Measurements from ENCODE around the gene OPHN1. TPM values are rescaled to one million over a fixed set of nuclear protein-coding genes. Genes with fewer than 3 reads are reported as not detected.

The OPHN1 gene
- total and polyA plus RNA-seq, 2 experiments from 2014 or later, result 2.2 to 3.8 TPM

DNA sequence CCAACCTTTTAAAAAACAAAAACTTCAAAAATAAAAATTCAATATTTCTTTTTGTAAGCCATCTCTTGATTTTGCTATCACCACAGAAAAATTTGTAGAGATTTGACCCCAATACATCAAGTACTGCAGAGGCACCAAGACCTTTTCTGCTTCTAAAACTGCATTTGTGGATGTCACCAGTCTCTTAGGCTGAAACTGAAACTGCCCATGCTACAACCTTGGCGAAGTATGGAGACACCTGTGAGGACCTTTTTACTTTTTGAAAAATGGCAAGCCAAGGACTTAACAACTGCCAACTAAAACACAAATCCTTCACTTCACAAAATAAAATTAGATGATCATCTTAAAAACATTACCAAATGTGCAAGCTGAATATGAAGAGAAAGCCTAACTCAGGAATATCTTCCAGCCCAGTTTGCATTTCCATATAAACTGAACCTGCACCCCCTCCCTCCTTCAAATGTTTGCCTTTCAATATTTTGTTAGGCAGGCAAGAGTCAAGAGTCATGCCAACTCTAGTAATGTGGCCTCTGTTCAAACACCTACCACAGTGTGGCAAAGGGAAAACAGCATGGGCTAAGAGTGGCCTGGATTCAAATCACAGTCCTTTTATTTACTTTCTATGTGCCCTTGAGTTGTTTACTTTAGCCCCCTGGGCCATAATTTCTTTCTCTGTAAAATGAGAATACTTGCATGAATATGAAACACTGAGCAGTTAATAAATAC lies 389.4 kb downstream of the OPHN1 start (continued):
- TF ChIP-seq, protein P1, sequence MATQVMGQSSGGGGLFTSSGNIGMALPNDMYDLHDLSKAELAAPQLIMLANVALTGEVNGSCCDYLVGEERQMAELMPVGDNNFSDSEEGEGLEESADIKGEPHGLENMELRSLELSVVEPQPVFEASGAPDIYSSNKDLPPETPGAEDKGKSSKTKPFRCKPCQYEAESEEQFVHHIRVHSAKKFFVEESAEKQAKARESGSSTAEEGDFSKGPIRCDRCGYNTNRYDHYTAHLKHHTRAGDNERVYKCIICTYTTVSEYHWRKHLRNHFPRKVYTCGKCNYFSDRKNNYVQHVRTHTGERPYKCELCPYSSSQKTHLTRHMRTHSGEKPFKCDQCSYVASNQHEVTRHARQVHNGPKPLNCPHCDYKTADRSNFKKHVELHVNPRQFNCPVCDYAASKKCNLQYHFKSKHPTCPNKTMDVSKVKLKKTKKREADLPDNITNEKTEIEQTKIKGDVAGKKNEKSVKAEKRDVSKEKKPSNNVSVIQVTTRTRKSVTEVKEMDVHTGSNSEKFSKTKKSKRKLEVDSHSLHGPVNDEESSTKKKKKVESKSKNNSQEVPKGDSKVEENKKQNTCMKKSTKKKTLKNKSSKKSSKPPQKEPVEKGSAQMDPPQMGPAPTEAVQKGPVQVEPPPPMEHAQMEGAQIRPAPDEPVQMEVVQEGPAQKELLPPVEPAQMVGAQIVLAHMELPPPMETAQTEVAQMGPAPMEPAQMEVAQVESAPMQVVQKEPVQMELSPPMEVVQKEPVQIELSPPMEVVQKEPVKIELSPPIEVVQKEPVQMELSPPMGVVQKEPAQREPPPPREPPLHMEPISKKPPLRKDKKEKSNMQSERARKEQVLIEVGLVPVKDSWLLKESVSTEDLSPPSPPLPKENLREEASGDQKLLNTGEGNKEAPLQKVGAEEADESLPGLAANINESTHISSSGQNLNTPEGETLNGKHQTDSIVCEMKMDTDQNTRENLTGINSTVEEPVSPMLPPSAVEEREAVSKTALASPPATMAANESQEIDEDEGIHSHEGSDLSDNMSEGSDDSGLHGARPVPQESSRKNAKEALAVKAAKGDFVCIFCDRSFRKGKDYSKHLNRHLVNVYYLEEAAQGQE (IDR thresholded peaks at IDR 0.05; ENCODE audit: unreplicated experiment), result no peak
- TF ChIP-seq, protein P2, sequence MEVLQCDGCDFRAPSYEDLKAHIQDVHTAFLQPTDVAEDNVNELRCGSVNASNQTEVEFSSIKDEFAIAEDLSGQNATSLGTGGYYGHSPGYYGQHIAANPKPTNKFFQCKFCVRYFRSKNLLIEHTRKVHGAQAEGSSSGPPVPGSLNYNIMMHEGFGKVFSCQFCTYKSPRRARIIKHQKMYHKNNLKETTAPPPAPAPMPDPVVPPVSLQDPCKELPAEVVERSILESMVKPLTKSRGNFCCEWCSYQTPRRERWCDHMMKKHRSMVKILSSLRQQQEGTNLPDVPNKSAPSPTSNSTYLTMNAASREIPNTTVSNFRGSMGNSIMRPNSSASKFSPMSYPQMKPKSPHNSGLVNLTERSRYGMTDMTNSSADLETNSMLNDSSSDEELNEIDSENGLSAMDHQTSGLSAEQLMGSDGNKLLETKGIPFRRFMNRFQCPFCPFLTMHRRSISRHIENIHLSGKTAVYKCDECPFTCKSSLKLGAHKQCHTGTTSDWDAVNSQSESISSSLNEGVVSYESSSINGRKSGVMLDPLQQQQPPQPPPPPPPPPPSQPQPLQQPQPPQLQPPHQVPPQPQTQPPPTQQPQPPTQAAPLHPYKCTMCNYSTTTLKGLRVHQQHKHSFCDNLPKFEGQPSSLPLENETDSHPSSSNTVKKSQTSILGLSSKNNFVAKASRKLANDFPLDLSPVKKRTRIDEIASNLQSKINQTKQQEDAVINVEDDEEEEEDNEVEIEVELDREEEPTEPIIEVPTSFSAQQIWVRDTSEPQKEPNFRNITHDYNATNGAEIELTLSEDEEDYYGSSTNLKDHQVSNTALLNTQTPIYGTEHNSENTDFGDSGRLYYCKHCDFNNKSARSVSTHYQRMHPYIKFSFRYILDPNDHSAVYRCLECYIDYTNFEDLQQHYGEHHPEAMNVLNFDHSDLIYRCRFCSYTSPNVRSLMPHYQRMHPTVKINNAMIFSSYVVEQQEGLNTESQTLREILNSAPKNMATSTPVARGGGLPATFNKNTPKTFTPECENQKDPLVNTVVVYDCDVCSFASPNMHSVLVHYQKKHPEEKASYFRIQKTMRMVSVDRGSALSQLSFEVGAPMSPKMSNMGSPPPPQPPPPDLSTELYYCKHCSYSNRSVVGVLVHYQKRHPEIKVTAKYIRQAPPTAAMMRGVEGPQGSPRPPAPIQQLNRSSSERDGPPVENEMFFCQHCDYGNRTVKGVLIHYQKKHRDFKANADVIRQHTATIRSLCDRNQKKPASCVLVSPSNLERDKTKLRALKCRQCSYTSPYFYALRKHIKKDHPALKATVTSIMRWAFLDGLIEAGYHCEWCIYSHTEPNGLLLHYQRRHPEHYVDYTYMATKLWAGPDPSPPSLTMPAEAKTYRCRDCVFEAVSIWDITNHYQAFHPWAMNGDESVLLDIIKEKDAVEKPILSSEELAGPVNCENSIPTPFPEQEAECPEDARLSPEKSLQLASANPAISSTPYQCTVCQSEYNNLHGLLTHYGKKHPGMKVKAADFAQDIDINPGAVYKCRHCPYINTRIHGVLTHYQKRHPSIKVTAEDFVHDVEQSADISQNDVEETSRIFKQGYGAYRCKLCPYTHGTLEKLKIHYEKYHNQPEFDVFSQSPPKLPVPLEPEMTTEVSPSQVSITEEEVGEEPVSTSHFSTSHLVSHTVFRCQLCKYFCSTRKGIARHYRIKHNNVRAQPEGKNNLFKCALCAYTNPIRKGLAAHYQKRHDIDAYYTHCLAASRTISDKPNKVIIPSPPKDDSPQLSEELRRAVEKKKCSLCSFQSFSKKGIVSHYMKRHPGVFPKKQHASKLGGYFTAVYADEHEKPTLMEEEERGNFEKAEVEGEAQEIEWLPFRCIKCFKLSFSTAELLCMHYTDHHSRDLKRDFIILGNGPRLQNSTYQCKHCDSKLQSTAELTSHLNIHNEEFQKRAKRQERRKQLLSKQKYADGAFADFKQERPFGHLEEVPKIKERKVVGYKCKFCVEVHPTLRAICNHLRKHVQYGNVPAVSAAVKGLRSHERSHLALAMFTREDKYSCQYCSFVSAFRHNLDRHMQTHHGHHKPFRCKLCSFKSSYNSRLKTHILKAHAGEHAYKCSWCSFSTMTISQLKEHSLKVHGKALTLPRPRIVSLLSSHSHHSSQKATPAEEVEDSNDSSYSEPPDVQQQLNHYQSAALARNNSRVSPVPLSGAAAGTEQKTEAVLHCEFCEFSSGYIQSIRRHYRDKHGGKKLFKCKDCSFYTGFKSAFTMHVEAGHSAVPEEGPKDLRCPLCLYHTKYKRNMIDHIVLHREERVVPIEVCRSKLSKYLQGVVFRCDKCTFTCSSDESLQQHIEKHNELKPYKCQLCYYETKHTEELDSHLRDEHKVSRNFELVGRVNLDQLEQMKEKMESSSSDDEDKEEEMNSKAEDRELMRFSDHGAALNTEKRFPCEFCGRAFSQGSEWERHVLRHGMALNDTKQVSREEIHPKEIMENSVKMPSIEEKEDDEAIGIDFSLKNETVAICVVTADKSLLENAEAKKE (CRISPR knock-in tag; IDR thresholded peaks at IDR 0.05), result no peak
- no peak for TF ChIP-seq CREB1 (CRISPR knock-in tag; IDR thresholded peaks at IDR 0.05; ENCODE audit: low read depth)

DNA sequence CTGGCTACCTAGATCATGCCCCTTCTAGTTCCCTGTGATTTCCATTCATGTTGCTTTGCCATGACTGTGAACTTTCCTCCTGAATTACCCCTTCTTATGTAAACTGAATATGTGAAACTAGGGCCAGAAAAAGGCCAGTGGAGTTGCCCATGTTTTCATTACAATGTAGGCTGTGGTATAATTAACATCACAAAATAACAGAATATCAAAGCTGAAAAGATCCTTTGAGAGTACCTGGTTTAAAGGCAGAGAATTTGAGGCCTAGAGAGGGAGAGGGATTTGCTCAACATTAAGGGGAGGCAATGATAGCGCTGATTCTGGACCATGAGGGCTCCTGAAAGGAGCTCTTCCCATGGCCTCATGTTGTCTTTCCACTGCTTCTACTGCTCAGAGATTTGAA lies 392.2 kb downstream of the OPHN1 start:
- H3K9me2 ChIP-seq (ENCODE audit: insufficient read depth), result no peaks in the 10 kb centered on the region
- H3K4me3 ChIP-seq, result no peak overlapping the region
- no peak overlapping the region for H3K4me2 ChIP-seq
- peaks cover 23% of the 10 kb centered on the region for H3K27me3 ChIP-seq (ENCODE audit: insufficient read depth)
- Mint-ChIP-seq H3K27ac (no peak overlapping the region), H3K4me1 (peaks cover 14% of the 10 kb centered on the region), H3K27me3 (ENCODE audit: insufficient read depth, low read depth, poor library complexity) (peaks cover 4% of the 10 kb centered on the region), H3K4me3 (no peak overlapping the region; the same call in 2 of the 3 replicates), H3K9me3 (no peaks in the 10 kb centered on the region), H3K36me3 (ENCODE audit: low read depth) (no peaks in the 10 kb centered on the region)
- H2AFZ ChIP-seq, result no peak overlapping the region
- H3K36me3 ChIP-seq (ENCODE audit: insufficient read depth), result no peaks in the 10 kb centered on the region
- peaks cover 6% of the 10 kb centered on the region for H3K4me1 ChIP-seq (ENCODE audit: insufficient read depth)
- H3F3A ChIP-seq (replicated peaks; ENCODE audit: low read depth), result no peaks in the 10 kb centered on the region
- H4K20me1 ChIP-seq (replicated peaks; ENCODE audit: insufficient read depth), result no peaks in the 10 kb centered on the region
- no peak overlapping the region for H3K27ac ChIP-seq (ENCODE audit: low read depth)
- DNase-seq (ENCODE audit: low spot score) (peak; percentile 57), ATAC-seq (peak; percentile 91)
- H3K79me2 ChIP-seq (replicated peaks; ENCODE audit: insufficient read depth), result no peaks in the 10 kb centered on the region
- TF ChIP-seq, protein P1 (IDR thresholded peaks at IDR 0.05; ENCODE audit: unreplicated experiment), result no peak
- TF ChIP-seq STAT1 (IDR thresholded peaks at IDR 0.05; ENCODE audit: unreplicated experiment) (no peak), POLR2AphosphoS5 (IDR thresholded peaks at IDR 0.05; ENCODE audit: low read depth) (no peak)
